HEK293 (cell line): ENCODE results near the gene FBLN5.

ENCODE experiments used
- CTCF ChIA-PET: fragments of 350-600 bp; formaldehyde crosslinking; extraction: SDS; loops from one replicate; lab custom pipeline; 2021; ENCODE audit warnings: antibody characterized with exemption; lab: Yijun Ruan, JAX
- POLR2A ChIA-PET: fragments of 300-600 bp; formaldehyde crosslinking; extraction: SDS; loops from one replicate; lab custom pipeline; 2020; ENCODE audit warnings: antibody characterized with exemption, inconsistent platforms; lab: Yijun Ruan, JAX
- H3K27ac ChIP-seq: fragments of 200-500 bp; sonication (Bioruptor generic); 2 replicates; pipeline ENCODE4 v1.5.1; 2014; ENCODE audit warnings: low read depth, low read length, control low read depth, inconsistent platforms; ENCODE audit errors: extremely low read depth
- H3K36me3 ChIP-seq, 2 experiments: fragments of 200-500 bp in 1 of 2; sonication (Bioruptor generic) in 1 of 2; 1 replicate in 1 of 2; 2 replicates in 1 of 2; pipeline ENCODE4 v1.5.1; 2014 to 2017; ENCODE audit warnings: inconsistent platforms in 2 of 2, low read length in 2 of 2; ENCODE audit not compliant: control insufficient read depth in 2 of 2, insufficient read depth in 1 of 2
- H3K4me1 ChIP-seq: fragments of 200-500 bp; sonication (Bioruptor generic); 2 replicates; pipeline ENCODE4 v1.5.1; 2014; ENCODE audit warnings: mild to moderate bottlenecking, low read length, inconsistent platforms; ENCODE audit not compliant: control insufficient read depth, insufficient read depth
- H3K4me3 ChIP-seq: 2 replicates; pipeline ENCODE4 v1.5.1; 2011; ENCODE audit warnings: low read depth, mild to moderate bottlenecking, control low read depth, low read length, moderate library complexity
- H3K9me3 ChIP-seq: fragments of 200-500 bp; sonication (Bioruptor generic); 2 replicates; pipeline ENCODE4 v1.5.1; 2014; ENCODE audit warnings: low read depth, low read length, inconsistent platforms; ENCODE audit not compliant: control insufficient read depth, insufficient read depth
- GLI2 ChIP-seq: fragments of 450-650 bp; formaldehyde crosslinking; IDR thresholded peaks from 2 replicates; pipeline ENCODE4; 2017; ENCODE audit warnings: missing biosample characterization, missing genetic modification characterization, low read depth, borderline replicate concordance
- GLIS1 ChIP-seq: fragments of 450-650 bp; formaldehyde crosslinking; IDR thresholded peaks from 2 replicates; pipeline ENCODE4 v1.5.1; 2016; ENCODE audit warnings: missing biosample characterization, missing genetic modification characterization
- HIC1 ChIP-seq: fragments of 450-650 bp; formaldehyde crosslinking; IDR thresholded peaks from 2 replicates; pipeline ENCODE4 v1.5.1; 2016; ENCODE audit warnings: missing biosample characterization, missing genetic modification characterization
- MZF1 ChIP-seq: fragments of 450-650 bp; formaldehyde crosslinking; IDR thresholded peaks from 2 replicates; pipeline ENCODE4 v1.5.1; 2017; ENCODE audit warnings: missing biosample characterization, missing genetic modification characterization, borderline replicate concordance
- PRDM1 ChIP-seq: fragments of 450-650 bp; formaldehyde crosslinking; IDR thresholded peaks from 2 replicates; pipeline ENCODE4; 2016; ENCODE audit warnings: missing biosample characterization, missing genetic modification characterization
- SCRT2 ChIP-seq: fragments of 450-650 bp; formaldehyde crosslinking; IDR thresholded peaks from 2 replicates; pipeline ENCODE4 v1.5.1; 2016; ENCODE audit warnings: missing biosample characterization, missing genetic modification characterization
- TRIM28 ChIP-seq: IDR thresholded peaks from 2 replicates; pipeline ENCODE4 v1.6.1; 2011; ENCODE audit warnings: low read length, control low read depth, borderline replicate concordance
- ZBTB10 ChIP-seq: fragments of 450-650 bp; formaldehyde crosslinking; IDR thresholded peaks from 2 replicates; pipeline ENCODE4 v1.5.1; 2016; ENCODE audit warnings: missing biosample characterization, missing genetic modification characterization
- ZIC2 ChIP-seq: fragments of 450-650 bp; formaldehyde crosslinking; IDR thresholded peaks from 2 replicates; pipeline ENCODE4 v1.5.1; 2016; ENCODE audit warnings: missing biosample characterization, missing genetic modification characterization
- ZNF121 ChIP-seq: fragments of 450-650 bp; formaldehyde crosslinking; IDR thresholded peaks from 2 replicates; pipeline ENCODE4 v1.5.1; 2016; ENCODE audit warnings: missing biosample characterization, missing genetic modification characterization
- ZNF140 ChIP-seq: fragments of 450-650 bp; formaldehyde crosslinking; IDR thresholded peaks from 2 replicates; pipeline ENCODE4 v1.5.1; 2016; ENCODE audit warnings: missing biosample characterization, missing genetic modification characterization
- ZNF174 ChIP-seq: fragments of 450-650 bp; formaldehyde crosslinking; IDR thresholded peaks from 2 replicates; pipeline ENCODE4 v1.5.0; 2017; ENCODE audit warnings: missing biosample characterization, mild to moderate bottlenecking, missing genetic modification characterization
- ZNF19 ChIP-seq: fragments of 450-650 bp; formaldehyde crosslinking; IDR thresholded peaks from 2 replicates; pipeline ENCODE4; 2016; ENCODE audit warnings: missing biosample characterization, missing genetic modification characterization, low read depth
- ZNF2 ChIP-seq: fragments of 450-650 bp; formaldehyde crosslinking; IDR thresholded peaks from 2 replicates; pipeline ENCODE4 v1.5.1; 2016; ENCODE audit warnings: missing biosample characterization, missing genetic modification characterization
- ZNF248 ChIP-seq: fragments of 450-650 bp; formaldehyde crosslinking; IDR thresholded peaks from 2 replicates; pipeline ENCODE4 v1.5.1; 2017; ENCODE audit warnings: missing biosample characterization, missing genetic modification characterization
- ZNF266 ChIP-seq: fragments of 450-650 bp; formaldehyde crosslinking; IDR thresholded peaks from 2 replicates; pipeline ENCODE4 v1.5.1; 2016; ENCODE audit warnings: missing biosample characterization, missing genetic modification characterization, low read depth
- ZNF274 ChIP-seq, 2 experiments: fragments of 200-500 bp in 1 of 2; fragments of 450-650 bp in 1 of 2; sonication (Bioruptor generic) in 1 of 2; formaldehyde crosslinking in 1 of 2; IDR thresholded peaks; 2 replicates each; pipeline versions ENCODE4 v1.5.1 to v1.6.1; 2014 to 2016; ENCODE audit warnings: borderline replicate concordance in 1 of 2, inconsistent platforms in 1 of 2, low read length in 1 of 2, missing biosample characterization in 1 of 2, missing genetic modification characterization in 1 of 2
- ZNF302 ChIP-seq: fragments of 450-650 bp; formaldehyde crosslinking; IDR thresholded peaks from 2 replicates; pipeline ENCODE4 v1.5.1; 2016; ENCODE audit warnings: missing biosample characterization, missing genetic modification characterization, low read depth
- ZNF311 ChIP-seq: fragments of 450-650 bp; formaldehyde crosslinking; IDR thresholded peaks from 2 replicates; pipeline ENCODE4 v1.5.1; 2017; ENCODE audit warnings: missing biosample characterization, missing genetic modification characterization, borderline replicate concordance
- ZNF350 ChIP-seq: fragments of 450-650 bp; formaldehyde crosslinking; IDR thresholded peaks from 2 replicates; pipeline ENCODE4 v1.5.0; 2017; ENCODE audit warnings: missing biosample characterization, mild to moderate bottlenecking, missing genetic modification characterization
- ZNF473 ChIP-seq: fragments of 450-650 bp; formaldehyde crosslinking; IDR thresholded peaks from 2 replicates; pipeline ENCODE4 v1.5.1; 2017; ENCODE audit warnings: missing biosample characterization, missing genetic modification characterization
- ZNF580 ChIP-seq: fragments of 450-650 bp; formaldehyde crosslinking; IDR thresholded peaks from 2 replicates; pipeline ENCODE4 v1.5.1; 2016; ENCODE audit warnings: missing biosample characterization, missing genetic modification characterization
- ZNF654 ChIP-seq: fragments of 450-650 bp; formaldehyde crosslinking; IDR thresholded peaks from 2 replicates; pipeline ENCODE4 v1.5.1; 2016; ENCODE audit warnings: low read depth, missing biosample characterization, missing genetic modification characterization
- ZNF747 ChIP-seq: fragments of 450-650 bp; formaldehyde crosslinking; IDR thresholded peaks from 2 replicates; pipeline ENCODE4 v1.5.1; 2016; ENCODE audit warnings: missing biosample characterization, missing genetic modification characterization
- ZNF777 ChIP-seq: fragments of 450-650 bp; formaldehyde crosslinking; IDR thresholded peaks from 2 replicates; pipeline ENCODE4 v1.5.1; 2017; ENCODE audit warnings: missing biosample characterization, missing genetic modification characterization, borderline replicate concordance
- ZNF791 ChIP-seq: fragments of 450-650 bp; formaldehyde crosslinking; IDR thresholded peaks from 2 replicates; pipeline ENCODE4 v1.5.1; 2016; ENCODE audit warnings: missing biosample characterization, missing genetic modification characterization
- ZSCAN16 ChIP-seq: fragments of 450-650 bp; formaldehyde crosslinking; IDR thresholded peaks from 2 replicates; pipeline ENCODE4 v1.5.1; 2016; ENCODE audit warnings: missing biosample characterization, missing genetic modification characterization

The FBLN5 gene

GRCh38 chr14:91903070-91903469 is 44.4 kb downstream of the FBLN5 start:
- no peak overlapping the region for H3K27ac ChIP-seq
- TF ChIP-seq ZIC2 (tag by site-specific recombination) (no peak), ZNF791 (tag by site-specific recombination) (no peak), ZNF274 (IDR thresholded peaks at IDR 0.05; ENCODE audit: low read length) (no peak), ZNF274 (tag by site-specific recombination; IDR thresholded peaks at IDR 0.05; ENCODE audit: borderline replicate concordance) (no peak), SCRT2 (tag by site-specific recombination) (no peak), ZNF747 (tag by site-specific recombination) (no peak), ZNF777 (tag by site-specific recombination) (no peak), ZNF266 (tag by site-specific recombination) (no peak), ZNF140 (tag by site-specific recombination) (no peak), ZNF580 (tag by site-specific recombination) (no peak), HIC1 (tag by site-specific recombination) (no peak), ZNF174 (no peak), ZBTB10 (no peak), ZNF350 (no peak)
- no peaks in the 10 kb centered on the region for H3K4me1 ChIP-seq
- no peaks in the 10 kb centered on the region for H3K9me3 ChIP-seq
- no peak overlapping the region for H3K4me3 ChIP-seq
- CTCF ChIA-PET = no interaction called here
- POLR2A ChIA-PET = no interaction called here
- H3K36me3 ChIP-seq = no peaks in the 10 kb centered on the region

- Histone ChIP-seq H3K4me3 (no peak overlapping the region), H3K9me3 (no peaks in the 10 kb centered on the region), H3K27ac (no peak overlapping the region), H3K4me1 (no peaks in the 10 kb centered on the region; the same call in 1 of the 2 replicates), H3K36me3 (no peaks in the 10 kb centered on the region)
- TF ChIP-seq PRDM1 (tag by site-specific recombination) (no peak), ZNF311 (tag by site-specific recombination) (no peak), TRIM28 (no peak), ZSCAN16 (tag by site-specific recombination) (no peak), ZNF121 (tag by site-specific recombination) (no peak), ZNF302 (tag by site-specific recombination) (no peak), ZNF791 (tag by site-specific recombination) (no peak), ZNF174 (no peak), ZNF248 (tag by site-specific recombination) (no peak), ZNF2 (tag by site-specific recombination) (no peak), ZNF473 (no peak), GLI2 (tag by site-specific recombination) (no peak), ZNF654 (tag by site-specific recombination) (no peak), SCRT2 (tag by site-specific recombination) (no peak), MZF1 (no peak), ZNF747 (tag by site-specific recombination) (no peak), GLIS1 (tag by site-specific recombination) (no peak), ZNF19 (tag by site-specific recombination) (no peak)
- POLR2A ChIA-PET = no interaction called here
- CTCF ChIA-PET = interaction anchor here (1.2 kb wide), 1 partner anchor 577 kb away, joined by 3 read pairs; no protein-coding TSS in a partner anchor
These were observed 45.2 kb downstream of the FBLN5 start for GRCh38 chr14:91902336-91902735.
